VCaP (cell line): ENCODE measurements around the gene RABGAP1L.
"Not testable (repeated sequence)": the region's sequence is repeated elsewhere in the genome, so short reads cannot be mapped to it uniquely, and the experiment has no call there.

ENCODE experiments used
- H3K27ac ChIP-seq: fragments of 450-650 bp; 2 replicates; pipeline ENCODE4 v1.5.1; 2017
- TF ChIP-seq, protein P1 (sequence below): fragments of 450-650 bp; conservative IDR thresholded peaks from 2 replicates; pipeline ENCODE4 v1.5.1; 2017; ENCODE audit warnings: mild to moderate bottlenecking, moderate library complexity

RABGAP1L gene

GRCh38 chr1:174700775-174701174 lies 541.5 kb downstream of the RABGAP1L start:
- no peak overlapping the region for H3K27ac ChIP-seq
- TF ChIP-seq, protein P1, sequence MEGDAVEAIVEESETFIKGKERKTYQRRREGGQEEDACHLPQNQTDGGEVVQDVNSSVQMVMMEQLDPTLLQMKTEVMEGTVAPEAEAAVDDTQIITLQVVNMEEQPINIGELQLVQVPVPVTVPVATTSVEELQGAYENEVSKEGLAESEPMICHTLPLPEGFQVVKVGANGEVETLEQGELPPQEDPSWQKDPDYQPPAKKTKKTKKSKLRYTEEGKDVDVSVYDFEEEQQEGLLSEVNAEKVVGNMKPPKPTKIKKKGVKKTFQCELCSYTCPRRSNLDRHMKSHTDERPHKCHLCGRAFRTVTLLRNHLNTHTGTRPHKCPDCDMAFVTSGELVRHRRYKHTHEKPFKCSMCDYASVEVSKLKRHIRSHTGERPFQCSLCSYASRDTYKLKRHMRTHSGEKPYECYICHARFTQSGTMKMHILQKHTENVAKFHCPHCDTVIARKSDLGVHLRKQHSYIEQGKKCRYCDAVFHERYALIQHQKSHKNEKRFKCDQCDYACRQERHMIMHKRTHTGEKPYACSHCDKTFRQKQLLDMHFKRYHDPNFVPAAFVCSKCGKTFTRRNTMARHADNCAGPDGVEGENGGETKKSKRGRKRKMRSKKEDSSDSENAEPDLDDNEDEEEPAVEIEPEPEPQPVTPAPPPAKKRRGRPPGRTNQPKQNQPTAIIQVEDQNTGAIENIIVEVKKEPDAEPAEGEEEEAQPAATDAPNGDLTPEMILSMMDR = no peak

GRCh38 chr1:174701565-174701964 lies 542.2 kb downstream of the RABGAP1L start:
- TF ChIP-seq, protein P1 = no peak
- no peak overlapping the region for H3K27ac ChIP-seq

DNA sequence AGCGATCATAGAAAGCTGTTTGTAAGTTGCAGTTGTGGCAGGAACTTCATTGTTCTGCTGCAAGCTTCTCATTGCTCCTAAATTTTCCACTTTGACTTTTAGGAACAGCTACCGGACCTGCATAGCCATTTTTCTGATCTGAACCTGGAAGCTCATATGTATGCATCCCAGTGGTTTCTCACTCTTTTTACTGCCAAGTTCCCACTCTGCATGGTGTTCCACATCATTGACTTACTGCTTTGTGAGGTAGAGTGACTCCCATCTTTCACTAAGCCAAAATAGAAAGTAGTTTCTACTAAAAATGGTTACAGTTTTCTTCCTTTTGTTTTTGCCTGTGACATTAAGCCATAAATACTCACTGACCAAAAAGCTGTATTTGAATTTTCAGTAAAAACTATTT lies 542.7 kb downstream of the RABGAP1L start:
- H3K27ac ChIP-seq = no peak overlapping the region
- TF ChIP-seq, protein P1 = no peak

DNA sequence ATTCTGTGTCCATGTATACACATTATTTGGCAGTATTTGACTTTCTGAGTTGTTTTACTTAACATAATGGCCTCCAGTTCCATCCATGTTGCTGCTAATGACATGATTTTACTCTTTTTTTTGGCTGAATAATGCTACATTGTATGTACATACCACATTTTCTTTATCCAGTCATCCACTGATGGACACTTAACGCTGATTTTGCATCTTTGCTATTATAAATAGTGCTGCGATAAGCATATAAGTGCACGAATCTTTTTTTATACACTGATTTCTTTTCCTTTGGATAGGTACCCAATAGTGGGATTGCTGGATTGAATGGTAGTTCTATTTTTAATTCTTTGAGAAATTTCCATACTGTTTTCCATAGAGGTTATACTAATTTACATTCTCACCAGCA lies 544.0 kb downstream of the RABGAP1L start:
- TF ChIP-seq, protein P1 = no peak
- H3K27ac ChIP-seq = no peak overlapping the region

- H3K27ac ChIP-seq = no peak overlapping the region
- TF ChIP-seq, protein P1 = no peak
Observed at GRCh38 chr1:174704300-174704699, 545.0 kb downstream of the RABGAP1L start.

DNA sequence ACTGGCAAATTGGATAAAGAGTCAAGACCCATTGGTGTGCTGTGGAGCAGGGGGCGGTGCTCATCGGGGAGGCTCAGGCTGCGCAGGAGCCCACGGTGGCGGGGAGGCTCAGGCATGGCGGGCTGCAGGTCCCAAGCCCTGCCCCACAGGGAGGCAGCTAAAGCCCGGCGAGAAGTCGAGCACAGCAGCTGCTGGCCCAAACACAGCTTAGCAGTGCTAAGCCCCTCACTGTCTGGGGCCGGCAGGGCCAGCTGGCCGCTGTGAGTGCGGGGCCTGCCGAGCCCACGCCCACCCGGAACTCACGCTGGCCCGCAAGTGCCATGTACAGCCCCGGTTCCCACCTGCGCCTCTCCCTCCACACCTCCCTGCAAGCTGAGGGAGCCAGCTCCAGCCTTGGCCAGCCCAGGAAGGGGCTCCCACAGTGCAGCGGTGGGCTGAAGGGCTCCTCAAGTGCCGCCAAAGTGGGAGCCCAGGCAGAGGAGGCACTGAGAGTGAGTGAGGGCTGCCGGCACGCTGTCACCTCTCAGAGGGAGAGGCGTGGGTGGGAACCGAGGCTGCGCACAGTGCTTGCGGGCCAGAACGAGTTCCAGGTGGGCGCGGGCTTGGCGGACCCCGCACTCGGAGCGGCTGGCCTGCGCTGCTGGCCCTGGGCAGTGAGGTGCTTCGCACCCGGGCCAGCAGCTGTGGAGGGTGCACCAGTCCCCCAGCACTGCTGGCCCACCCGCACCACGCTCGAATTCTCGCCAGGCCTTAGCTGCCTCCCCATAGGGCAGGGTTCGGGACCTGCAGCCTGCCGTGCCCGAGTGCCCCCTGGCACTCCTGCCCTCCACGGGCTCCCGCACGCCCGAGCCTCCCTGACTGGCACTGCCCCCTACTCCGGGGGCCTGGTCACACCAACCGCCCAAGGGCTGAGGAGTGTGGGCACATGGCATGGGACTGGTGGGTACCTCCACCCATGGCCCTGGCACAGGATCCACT lies 551.8 kb downstream of the RABGAP1L start:
- TF ChIP-seq, protein P1 = no peak
- H3K27ac ChIP-seq = no peak overlapping the region

DNA sequence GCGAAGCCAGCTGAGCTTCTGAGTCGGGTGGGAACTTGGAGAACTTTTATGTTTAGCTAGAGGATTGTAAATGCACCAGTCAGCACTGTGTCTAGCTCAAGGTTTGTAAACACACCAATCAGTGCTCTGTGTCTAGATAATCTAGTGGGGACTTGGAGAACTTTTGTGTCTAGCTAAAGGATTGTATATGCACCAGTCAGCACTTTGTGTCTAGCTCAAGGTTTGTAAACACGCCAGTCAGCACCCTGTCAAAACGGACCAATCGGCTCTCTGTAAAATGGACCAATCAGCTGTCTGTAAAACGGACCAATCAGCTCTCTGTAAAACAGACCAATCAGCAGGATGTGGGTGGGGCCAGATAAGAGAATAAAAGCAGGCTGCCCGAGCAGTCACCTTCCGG lies 552.5 kb downstream of the RABGAP1L start:
- not testable (repeated sequence) for H3K27ac ChIP-seq

GRCh38 chr1:174712541-174712940 lies 553.2 kb downstream of the RABGAP1L start:
- TF ChIP-seq, protein P1 = no peak
- no peak overlapping the region for H3K27ac ChIP-seq
